GM19452 (cell line): ENCODE results near the gene COBL.
"Not testable (repeated sequence)": the region's sequence is repeated elsewhere in the genome, so short reads cannot be mapped to it uniquely, and the experiment has no call there.

Source experiments
- ATAC-seq: cut with Tn5 transposase; IDR thresholded peaks from one replicate; pipeline ENCODE4 v1.9.1; 2021; ENCODE audit not compliant: unreplicated experiment

Gene COBL

DNA sequence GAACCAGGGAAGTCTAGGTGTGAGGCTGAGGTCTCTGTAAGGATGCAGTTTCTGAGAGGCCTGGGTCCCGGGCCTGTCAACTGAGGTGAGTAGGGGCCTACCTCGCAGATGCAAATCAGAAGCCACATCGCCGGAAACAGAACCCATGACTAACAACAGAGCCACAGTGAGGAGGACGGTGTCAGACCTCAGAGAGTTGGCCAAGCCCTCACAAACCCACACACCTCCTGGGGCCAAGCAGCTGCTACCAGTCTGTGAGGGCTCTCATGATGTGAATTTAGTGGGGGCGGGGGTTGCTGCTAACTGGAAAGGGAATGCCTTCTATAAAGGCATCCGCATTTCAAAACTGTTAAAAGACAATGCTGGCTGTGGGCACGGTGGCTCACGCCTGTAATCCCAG is 103.0 kb downstream of the COBL start:
- ATAC-seq = no peak

- ATAC-seq = no peak
Measured at GRCh38 chr7:51210766-51211165, 105.8 kb downstream of the COBL start.

- ATAC-seq = no peak
Measured at GRCh38 chr7:51209426-51209825, 107.2 kb downstream of the COBL start.

DNA sequence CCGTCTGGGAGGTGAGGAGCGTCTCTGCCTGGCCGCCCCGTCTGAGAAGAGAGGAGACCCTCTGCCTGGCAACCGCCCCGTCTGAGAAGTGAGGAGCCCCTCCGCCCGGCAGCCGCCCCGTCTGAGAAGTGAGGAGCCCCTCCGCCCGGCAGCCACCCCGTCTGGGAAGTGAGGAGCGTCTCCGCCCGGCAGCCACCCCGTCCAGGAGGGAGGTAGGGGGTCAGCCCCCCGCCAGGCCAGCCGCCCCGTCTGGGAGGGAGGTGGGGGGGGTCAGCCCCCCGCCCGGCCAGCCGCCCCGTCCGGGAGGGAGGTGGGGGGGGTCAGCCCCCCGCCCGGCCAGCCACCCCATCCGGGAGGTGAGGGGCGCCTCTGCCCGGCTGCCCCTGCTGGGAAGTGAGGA is 108.5 kb downstream of the COBL start:
- not testable (repeated sequence) for ATAC-seq

DNA sequence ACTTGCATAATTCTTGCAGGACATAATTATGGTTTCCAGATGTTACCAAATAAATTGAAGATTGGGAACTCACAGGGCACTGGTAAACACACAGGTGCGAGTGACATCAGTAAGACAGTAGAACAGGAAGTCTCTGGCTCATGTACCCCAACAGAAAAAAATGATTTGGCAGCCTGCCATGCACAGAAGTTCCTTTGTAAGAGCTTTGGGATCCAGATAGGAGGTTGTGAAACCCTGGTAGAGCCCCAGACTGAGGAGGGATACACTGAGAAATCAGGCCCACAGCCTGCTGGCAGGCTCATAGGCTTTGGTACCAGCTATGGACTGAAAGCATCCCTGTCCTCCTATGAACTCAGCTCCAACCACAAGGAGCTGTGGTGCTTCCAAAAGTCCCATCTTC is 118.0 kb downstream of the COBL start:
- ATAC-seq = no peak

- ATAC-seq = no peak
Measured at GRCh38 chr7:51190969-51191368, 125.6 kb downstream of the COBL start.

DNA sequence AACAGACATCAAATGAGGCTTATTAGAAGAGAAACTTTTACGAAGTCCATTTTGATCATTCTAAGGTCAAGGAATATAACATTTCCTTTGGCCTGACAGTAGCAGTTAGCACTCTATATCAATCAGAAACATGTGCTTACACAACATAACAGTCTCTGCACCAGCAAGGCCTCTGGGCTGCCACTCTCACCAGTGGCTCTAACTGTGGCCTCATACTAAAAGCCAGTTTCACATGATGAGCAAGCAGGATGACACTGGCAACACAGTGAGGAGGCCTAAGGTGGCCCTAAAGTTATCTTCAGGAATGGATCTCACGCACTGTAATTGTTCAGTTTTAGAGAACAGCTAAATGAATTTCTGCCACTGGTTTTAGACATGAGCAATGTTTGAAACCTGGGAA is 126.8 kb downstream of the COBL start:
- ATAC-seq = no peak

GRCh38 chr7:51188987-51189386 is 127.6 kb downstream of the COBL start:
- no peak for ATAC-seq

- no peak for ATAC-seq
Measured at GRCh38 chr7:51187941-51188340, 128.7 kb downstream of the COBL start.

- no peak for ATAC-seq
Measured at GRCh38 chr7:51186531-51186930, 130.1 kb downstream of the COBL start.

- no peak for ATAC-seq
Measured at GRCh38 chr7:51182636-51183166, 133.9 kb downstream of the COBL start.

DNA sequence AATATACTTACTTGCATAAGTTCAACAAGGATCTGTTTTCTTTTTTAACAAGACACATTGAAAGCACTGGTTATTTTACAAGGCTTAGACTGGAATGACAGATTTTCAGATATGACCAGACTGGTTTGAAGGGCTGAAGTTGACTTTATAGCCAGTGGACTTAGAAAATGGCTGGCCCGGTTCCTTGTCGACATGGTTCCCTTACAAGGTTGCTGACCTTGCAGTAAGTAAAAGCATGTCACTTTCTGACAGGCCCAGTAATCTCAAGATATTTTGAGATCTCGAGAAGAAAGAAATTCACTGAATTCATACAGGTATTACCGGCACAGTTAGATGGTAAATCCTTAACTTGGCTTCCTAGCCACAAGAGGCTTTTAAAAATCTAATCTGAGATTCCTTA is 136.5 kb downstream of the COBL start:
- ATAC-seq = no peak

DNA sequence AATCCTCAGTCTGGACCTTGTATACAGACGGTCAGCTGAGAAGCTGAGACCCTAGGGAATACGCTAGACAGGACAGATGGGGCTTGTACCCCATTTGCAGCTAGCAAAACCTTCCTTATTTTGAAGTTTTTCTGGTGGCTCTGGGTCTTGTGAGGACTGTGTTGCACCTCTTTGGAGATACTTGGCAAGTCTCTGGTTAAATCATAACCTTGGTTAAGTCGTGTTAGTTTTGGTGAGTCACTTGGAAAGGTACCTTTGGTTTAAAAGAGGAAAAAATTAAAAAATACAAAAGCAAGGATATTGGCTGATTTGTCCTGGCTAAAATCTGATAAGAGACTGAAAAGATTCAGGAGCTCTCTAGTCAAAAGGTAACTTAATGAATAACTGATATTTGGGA is 140.6 kb downstream of the COBL start:
- no peak for ATAC-seq

GRCh38 chr7:51175316-51175991 is 141.2 kb downstream of the COBL start:
- ATAC-seq = no peak

DNA sequence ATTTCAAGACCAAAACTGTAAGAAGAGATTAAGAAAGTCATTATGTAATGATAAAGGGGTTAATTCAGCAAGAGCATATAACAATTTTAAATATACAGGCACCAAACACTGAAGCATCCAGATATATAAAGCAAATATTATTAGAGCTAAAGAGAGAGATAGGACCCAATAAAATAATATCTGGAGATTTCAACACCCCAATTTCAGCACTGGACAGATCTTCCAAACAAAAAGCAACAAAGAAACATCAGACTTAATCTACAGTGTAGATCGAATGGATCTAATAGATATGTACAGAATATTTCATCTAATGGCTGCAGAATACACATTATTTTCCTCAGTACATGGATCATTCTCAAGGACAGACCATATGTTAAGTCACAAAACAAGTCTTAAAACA is 151.3 kb downstream of the COBL start:
- ATAC-seq = no peak

DNA sequence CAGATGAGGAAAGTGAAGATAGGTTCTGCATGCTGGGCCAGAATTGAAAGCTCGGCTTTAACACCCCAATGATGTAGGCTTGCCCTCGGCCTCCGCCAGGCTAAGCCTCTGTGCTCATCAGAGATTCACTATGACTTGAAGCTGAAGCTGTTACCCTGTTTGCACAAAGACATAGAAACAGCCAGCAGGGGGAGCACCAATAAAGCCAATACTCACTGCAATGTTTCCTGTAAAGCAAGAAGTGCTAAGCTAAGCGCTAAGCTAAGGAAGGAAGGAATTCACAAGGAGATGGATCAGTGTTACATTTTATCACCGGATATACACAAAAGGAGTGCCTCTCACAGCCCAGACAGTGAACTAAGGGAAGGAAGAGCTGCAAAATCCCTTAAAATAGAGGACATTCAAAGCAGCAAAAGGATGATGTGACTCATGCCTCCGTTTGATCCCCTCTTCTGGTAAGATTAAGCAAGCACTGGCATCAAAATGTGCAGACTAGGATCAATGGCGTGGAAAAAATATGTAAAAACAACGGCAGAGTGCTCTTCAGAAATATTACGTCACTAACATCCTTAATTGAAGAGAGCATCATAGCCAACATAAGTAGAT is 153.8 kb downstream of the COBL start:
- ATAC-seq = peak; percentile 90

DNA sequence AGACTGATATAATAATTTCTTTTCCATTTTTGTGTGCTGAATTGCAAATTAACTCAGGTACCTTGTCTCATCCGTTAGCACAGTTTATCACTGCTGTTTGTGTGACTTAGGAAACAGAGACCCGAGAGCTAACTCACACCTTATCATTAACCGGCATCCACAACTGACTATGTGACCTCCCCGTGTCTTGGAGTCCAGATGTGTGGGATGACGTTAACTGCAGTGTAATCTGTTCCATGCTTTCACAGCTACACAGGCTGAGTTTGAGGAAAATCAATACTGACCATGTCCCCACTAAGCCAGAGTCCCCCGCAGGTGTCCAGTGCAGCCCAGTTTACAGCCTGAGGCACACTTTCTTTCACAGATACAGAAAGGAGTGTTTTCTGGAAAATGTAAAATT is 154.7 kb downstream of the COBL start:
- ATAC-seq = no peak

DNA sequence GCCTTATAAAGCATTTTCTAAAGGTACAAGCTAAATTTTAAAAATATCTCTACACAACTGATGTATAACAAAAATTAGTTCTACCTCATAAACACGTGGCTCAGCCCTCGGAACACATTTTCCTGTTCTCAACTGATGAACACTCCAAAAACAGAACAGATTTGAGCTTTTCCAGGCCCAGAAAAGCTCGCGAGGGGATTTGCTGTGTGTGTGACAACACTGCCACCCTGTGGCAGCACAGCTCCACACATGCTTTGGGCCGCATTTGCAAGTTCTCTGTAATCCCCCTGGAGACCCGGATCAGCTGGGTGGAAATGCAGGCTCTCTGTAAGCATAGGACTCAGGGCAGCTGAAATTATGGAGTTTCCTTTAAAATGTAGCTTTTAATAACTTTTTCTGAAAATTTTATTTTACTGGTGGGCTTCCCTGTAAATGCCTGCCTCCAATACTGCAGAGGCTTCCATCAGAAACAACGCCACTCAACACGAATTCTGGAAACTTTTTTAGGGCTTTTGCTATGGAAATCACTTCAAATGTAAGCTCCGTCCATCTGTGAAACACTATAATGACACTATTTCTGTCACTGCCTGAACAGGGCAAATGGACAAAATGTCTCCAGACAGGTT is 155.5 kb downstream of the COBL start:
- ATAC-seq = no peak

GRCh38 chr7:51160411-51160810 is 156.2 kb downstream of the COBL start:
- no peak for ATAC-seq

DNA sequence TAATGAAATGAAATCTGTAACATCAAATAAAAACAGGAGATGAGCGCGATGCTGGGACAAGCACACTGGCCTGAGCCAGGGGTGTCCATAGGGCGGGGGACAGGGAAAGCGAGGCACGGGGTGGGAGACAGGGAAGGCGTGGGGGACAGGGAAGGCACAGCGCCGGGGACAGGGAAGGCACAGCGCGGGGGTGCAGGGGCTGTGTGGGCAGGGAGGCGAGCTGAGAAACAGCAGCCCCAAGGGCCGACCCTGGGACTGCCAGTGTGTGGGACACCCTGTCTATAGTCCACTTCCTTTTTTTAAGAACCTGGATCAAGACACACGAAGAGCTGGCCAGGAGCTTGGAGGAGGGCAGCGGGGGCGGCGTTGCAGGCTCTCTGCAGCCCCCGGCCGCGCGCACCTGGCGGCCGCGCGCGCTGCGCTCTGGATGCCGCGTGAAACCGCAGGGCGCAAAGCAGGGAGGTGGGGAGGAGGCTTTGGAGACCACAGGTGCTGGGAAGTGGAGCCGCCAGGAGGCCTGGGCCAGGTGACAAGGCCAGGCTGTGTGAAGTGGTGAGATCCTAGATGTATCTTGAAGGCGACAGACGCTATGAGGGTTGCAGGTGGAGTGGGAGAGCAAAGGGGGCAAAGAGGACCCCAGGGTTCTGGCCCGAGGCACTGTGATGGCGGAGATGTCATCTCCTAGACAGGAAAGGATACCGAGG is 157.7 kb downstream of the COBL start:
- no peak for ATAC-seq

- no peak for ATAC-seq
Measured at GRCh38 chr7:51158211-51158610, 158.4 kb downstream of the COBL start.

DNA sequence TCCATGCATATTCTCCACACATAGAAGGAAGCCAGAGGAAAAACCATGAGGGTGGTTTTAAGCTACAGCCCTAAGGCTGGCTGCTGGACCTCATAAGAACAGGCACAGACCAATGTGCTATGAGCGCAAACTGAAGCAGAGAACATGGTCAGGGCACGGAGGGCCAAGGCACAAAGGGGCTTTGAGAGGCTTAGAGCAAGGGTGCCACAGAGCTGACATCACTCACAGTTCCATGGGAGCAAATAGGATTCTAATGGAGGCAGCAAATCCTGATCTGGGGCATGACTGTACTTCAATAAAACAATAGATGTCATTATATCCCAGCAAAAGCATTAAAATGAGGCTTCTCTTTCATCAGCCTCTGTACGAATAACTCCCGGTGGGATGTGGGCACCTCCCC is 162.4 kb downstream of the COBL start:
- no peak for ATAC-seq
